HG02943 (cell line): ENCODE data around the gene WSB2.
"Not testable (repeated sequence)": the region's sequence is repeated elsewhere in the genome, so short reads cannot be mapped to it uniquely, and the experiment has no call there.

Experiments used
- ATAC-seq: cut with Tn5 transposase; IDR thresholded peaks from one replicate; pipeline ENCODE4 v1.9.1; 2021; ENCODE audit warnings: mild to moderate bottlenecking, low read depth, moderate library complexity; ENCODE audit not compliant: unreplicated experiment

WSB2 gene

GRCh38 chr12:118061011-118061872 lies at the start of gene WSB2:
TSS of gene WSB2 (minus strand) at chr12:118061179. CDS start at chr12:118061048, 131 bp downstream.
- no peak for ATAC-seq

DNA sequence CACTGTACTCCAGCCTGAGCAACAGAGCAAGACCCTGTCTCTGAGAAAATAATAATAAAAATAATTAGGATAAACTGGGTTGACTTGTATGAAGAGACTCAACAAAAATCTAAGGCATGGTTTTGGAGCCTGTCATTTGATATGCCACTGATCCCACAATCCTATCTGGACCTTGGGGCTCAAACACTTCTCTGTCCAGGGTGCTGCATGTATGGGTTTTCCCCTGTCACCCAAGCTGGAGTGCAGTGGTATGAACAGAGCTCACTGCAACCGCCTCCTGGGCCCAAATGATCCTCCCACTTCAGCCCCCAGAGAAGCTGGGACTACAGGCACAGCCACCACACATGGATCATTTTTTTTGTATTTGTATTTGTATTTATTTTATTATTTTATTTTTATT lies 48.1 kb upstream of the WSB2 start:
- ATAC-seq, result no peak

- no peak for ATAC-seq
Measured at GRCh38 chr12:118107694-118108093, 46.7 kb upstream of the WSB2 start.

GRCh38 chr12:118107011-118107410 lies 46.0 kb upstream of the WSB2 start:
- no peak for ATAC-seq

GRCh38 chr12:118103601-118104382 lies 42.8 kb upstream of the WSB2 start, which contains the start of gene VSIG10:
TSS of gene VSIG10 (minus strand) at chr12:118104011. CDS start at chr12:118103671, 340 bp downstream.
- no peak for ATAC-seq

DNA sequence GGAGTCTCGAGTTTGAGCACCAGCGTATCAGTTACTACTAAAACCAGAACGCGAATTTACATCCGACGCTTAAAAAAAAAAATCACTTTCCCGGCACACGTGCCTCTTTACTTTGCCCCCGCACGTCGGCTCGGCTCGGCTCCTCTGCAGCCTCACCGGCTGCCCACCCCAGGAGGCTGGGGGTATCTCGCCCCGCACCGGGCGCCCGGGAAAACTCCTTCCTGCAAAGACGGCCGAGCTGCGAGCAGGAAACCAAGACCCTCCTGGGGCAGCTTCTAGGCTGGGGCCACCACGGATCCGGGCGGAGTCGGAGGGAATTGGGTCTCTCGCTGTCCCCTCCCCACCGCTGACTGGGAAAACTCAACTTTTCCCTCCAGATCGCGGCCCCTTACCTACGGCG lies 42.2 kb upstream of the WSB2 start:
- no peak for ATAC-seq

DNA sequence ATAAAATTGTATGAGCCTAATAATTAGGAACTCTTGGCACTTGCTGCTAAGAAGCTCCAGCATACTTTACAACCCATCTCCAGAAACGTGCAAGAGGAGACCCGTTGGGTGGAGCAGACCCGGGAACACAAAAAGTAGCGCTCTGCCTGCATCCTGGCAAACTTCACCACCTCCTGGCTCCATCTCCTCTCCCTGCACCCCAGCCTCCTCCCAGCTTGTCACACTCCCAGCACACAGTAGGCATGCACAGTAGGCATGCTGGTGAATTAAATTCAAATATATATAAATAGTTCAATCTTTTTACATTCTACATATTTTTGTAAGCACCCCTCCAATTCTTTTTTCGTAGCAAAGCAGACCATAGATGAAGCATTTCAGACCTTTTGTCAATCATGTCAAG lies 41.6 kb upstream of the WSB2 start:
- ATAC-seq, result no peak

DNA sequence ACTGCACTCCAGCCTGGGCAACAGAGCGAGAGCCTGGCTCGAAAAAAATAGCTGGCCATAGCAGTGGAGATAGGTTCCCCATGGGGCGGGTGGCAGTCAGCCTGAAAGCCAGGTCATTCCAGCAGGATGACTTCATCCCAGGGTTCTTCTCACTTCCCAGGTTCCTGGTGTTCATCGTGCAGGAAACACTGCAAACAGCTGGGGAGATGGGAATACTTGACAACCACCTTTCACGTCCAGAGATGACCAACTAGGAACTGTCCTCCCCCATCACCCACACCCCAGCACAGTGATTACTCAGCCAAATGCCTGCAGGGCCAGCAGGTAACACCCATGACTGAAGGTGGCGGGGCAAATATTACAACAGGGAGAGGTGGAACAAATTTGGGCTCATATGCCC lies 41.1 kb upstream of the WSB2 start:
- ATAC-seq, result no peak

- ATAC-seq, result no peak
Measured at GRCh38 chr12:118101051-118101450, 40.1 kb upstream of the WSB2 start.

DNA sequence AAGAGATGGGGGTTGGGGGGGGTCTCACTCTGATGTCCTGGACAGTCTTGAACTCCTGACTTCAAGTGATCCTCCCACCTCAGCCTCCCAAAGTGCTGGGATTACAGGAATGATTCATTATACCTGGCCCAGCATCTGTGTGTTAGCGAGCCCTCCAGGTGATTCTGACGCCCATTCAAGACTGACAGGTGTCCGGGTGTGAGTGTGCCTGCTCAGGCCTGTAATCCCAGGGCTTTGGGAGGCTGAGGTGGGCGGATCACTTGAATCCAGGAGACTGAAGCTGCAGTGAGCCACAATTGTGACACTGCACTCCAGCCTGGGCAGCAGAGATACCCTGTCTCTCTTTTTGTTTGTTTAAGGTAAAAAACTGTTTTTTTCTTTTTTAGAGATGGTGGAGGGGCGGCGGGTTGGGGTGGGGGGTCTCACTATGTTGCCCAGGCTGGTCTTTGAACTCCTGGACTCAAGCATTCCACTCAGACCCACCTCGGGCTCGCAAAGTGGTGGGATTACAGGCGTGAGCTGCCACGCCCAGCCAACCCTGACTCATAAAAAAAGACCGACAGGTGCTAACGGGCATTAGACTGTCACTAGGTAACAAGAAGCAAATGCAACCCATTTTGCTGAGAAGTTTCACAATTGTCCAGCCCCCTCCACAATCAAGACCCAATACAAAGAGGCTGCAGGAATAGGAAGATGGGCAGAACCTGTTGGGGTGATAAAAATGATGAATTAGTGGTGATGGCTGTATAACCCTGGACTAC lies 38.1 kb upstream of the WSB2 start:
- ATAC-seq, result no peak

DNA sequence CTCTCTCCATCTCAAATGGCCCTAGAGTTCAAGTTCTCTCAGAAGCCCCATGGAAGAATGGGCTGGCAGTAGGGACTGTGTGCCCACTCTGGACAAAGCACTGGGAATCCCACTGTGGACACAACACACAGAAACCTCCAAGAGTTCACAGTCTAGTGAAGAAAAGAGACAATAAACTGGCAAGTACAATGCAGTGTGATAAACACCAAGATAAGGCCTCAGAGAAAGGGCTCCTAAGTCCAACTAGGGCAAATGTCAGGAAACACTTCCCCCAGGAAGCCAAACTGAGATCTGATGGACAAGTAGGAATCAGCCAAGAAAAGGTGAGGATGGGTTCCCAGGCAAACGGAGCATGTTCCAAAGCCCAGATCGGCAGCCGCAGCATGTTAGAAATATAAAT lies 37.4 kb upstream of the WSB2 start:
- ATAC-seq, result no peak

GRCh38 chr12:118094039-118094438 lies 33.1 kb upstream of the WSB2 start:
- ATAC-seq, result no peak

- no peak for ATAC-seq
Measured at GRCh38 chr12:118089782-118090181, 28.8 kb upstream of the WSB2 start.

DNA sequence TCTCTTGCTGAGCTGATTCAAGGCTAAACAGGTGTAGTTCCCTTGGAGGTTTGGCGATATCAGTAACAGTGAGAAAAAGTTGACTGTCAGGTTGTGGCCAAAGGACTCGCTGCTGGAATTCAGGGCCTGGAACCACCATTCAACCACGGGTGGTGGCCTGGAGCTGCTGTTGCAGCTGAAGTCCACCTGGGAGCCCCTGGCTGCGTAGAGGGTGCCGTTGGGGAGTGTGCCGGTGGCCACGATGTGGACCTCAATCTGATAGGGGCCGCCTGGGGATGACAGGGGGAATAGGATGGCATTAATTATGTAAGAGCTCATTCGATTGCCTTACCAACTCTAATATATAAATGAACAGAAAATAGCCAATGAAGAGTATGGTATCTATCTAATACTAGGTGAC lies 21.2 kb upstream of the WSB2 start:
- no peak for ATAC-seq

DNA sequence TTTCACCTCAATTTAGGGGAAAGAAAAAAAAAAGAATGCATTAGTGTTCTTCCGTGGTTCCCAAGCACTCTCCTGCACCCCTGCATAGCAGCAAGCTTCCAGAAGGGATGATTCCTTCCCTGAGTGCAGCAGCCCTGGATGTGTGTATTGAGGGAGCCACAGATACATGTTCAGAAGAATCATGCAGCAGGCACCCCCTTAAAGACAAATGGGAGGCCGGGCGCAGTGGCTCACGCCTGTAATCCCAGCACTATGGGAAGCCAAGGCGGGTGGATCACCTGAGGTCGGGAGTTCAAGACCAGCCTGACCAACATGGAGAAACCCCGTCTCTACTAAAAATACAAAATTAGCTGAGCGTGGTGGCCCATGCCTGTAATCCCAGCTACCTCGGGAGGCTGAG lies 20.5 kb upstream of the WSB2 start:
- not testable (repeated sequence) for ATAC-seq

DNA sequence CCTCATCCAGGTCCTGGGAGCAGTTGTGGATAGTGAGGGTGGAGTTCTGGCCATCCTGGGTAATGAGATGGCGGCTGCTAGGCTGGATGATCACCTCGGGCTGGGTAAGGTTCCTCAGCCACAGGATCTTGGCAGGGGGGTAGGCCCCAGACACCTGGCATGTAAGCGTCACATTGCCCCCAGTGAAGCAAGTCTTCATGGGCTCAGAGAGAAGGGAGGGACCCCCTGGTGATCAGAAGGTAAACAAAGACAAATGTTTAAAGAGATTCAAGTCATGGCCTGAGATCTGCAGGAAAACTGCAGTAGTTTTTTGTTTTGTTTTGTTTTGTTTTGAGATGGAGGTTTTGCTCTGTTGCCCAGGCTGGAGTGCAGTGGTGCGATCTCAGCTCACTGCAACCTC lies 12.8 kb upstream of the WSB2 start:
- ATAC-seq, result no peak

GRCh38 chr12:118070650-118071049 lies 9.7 kb upstream of the WSB2 start:
- no peak for ATAC-seq

DNA sequence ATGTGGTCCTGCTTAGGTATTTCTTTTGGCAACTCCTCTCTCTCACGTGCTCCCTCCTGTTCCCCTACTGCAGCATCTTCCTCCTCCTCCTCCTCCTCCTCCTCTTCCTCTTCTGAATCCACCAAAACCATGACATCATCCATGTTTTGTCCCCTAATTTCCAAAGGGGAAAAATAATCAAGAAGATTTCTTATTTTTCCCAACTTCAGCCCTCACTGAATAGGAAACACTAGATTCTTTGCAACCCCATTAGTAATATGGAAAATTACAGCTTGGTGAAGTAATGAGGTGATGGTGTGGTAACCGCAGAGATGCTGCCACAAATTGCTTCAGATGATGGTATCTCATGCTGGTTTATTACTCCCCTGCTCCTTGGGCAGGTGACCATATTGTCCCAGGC lies 7.5 kb upstream of the WSB2 start:
- ATAC-seq, result no peak

DNA sequence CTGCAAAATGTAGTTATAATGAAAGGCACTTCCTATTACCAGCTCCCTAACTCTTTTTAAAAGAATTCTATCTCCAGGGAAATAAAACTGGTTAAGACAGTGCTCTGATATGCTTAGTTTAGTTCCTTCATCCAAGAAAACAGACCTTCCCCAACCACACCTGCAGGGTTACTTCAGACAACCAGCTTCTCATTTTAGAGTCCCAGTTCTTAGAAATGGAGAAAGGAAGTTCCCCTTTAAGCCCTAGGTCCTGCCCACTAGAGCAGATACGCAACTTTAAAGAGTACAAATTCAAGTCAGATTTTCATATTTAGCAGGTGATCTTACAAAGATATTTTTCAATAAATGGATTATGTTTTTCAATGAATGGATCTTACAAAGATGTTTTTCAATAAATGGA lies 4.4 kb upstream of the WSB2 start:
- no peak for ATAC-seq

- ATAC-seq, result no peak
Measured at GRCh38 chr12:118064608-118065007, 3.6 kb upstream of the WSB2 start.
